ENCODE results near the gene TMIGD2.

GRCh38 chr19:4302243-4302640 is at the start of gene TMIGD2:
- no peak for TF ChIP-seq CTCF (IDR thresholded peaks at IDR 0.05; ENCODE audit: low read depth, low read length, missing input control)
- no peak for TF ChIP-seq TAF1 (conservative IDR thresholded peaks at IDR 0.05)
- TF ChIP-seq ZBTB33 (IDR thresholded peaks at IDR 0.05), result no peak
- no peak for TF ChIP-seq RAD21 (IDR thresholded peaks at IDR 0.05)
- TF ChIP-seq REST (IDR thresholded peaks at IDR 0.05), result no peak
